Posterior vena cava (tissue), 2 donors: ENCODE measurements around the gene KRT78. TPM values are rescaled to one million over a fixed set of nuclear protein-coding genes. Genes with fewer than 3 reads are reported as not detected.

ENCODE experiments used
- DNase-seq: peaks from one replicate; pipeline ENCODE4 v3.0.0-alpha.2; 2020; ENCODE audit warnings: low spot score
- intact Hi-C, 2 donors: fragments of 100-400 bp; cut with DNase I; formaldehyde crosslinking; loops; one replicate each; pipeline versions ENCODE4 v1.14.1 to v1.14.2; 2022 to 2023
- total RNA-seq, 2 donors: library from RNA; stranded (reverse); fragmentation: NEBNext Ultra II Directional; extraction: Animal tissue kit (Norgen Biotek cat#: 25700); gene quantifications; one replicate each; pipeline ENCODE4 v1.2.1, GENCODE V29; 2021
- donor health status: DM: yes; HTN: yes; CAD: no.
- donor health status: DM: yes; HTN: yes; CAD: no.

KRT78 gene
- total RNA-seq, 2 donors from 2014 or later = not detected

DNA sequence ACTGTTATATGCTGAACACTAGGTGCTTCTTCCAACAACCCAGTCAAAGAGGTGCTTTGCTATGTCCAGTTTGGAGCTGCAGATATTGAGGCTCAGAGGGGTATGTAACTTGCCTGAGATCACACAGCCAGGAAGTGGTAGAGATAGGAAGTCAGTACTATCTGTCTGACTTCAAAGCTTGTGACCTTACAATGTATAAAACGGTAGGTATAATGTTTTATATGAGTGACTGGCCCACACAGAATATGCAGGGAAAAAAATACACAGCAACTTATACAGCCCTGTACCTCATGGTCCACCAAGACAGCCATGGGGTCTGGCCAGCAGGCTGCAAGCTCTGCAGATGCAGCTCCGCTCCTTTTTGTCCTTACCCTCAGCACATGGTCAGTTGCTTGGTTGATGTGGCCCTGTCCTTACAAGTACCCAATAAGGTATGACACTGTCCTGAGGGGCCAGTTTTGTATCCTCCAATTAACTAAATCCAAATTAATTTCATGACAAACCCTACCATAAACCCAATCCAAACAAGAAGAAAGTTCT lies 31.0 kb downstream of the KRT78 start:
- DNase-seq = no peak
- intact Hi-C loops = no loop called here

DNA sequence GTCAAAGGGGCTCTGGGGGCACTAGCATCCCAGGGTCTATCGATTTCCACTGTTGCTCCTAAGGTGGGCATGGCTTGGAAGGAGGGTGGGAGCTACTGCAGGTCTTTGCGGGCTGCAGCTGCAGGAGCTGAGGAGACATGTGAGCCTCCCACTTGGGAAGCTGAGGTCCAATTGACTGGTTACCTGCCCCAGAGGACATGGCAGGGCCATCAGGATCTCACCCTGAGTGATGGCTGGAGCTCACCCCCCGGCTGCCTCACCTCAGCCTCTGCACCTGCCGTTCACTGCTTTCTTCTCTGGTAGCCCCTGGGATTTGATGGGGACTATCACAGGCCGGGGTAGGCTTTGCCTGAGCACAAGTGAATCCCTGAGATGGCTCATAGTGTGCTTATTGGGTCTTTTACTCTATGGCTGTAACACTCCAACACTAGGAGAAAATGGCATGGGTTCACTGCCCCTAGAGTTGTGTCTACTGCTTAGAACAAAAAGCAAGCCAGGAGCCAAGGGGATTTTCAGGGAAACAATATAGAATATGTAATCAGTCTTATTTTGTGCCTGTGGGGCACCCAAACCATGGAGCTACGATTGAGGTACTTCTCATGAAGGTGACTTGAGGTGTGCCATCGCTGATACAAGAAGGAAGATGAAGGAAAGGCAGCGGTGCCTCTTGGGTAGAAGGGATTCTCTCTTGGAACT lies 31.6 kb downstream of the KRT78 start:
- intact Hi-C loops = no loop called here
- peak; percentile 36 for DNase-seq

GRCh38 chr12:52815676-52816588 lies 32.9 kb downstream of the KRT78 start:
- DNase-seq = peak; percentile 71
- intact Hi-C loops = no loop called here

DNA sequence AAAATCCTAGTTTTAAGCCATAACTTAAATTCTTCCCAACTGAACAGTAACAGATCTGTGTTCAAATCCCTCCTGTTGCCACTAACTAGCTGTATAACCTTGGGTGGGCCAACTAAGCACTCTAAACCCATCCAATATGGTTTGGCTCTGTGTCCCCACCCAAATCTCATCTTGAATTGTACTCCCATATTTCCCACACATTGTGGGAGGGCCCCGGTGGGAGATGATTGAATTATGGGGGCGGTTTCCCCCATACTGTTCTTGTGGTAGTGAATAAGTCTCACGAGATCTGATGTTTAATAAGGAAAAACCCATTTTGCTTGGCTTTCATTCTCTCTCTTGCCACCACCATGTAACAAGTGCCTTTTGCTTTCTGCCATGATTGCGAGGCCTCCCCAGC lies 33.6 kb downstream of the KRT78 start:
- no peak for DNase-seq
- intact Hi-C loops = no loop called here

DNA sequence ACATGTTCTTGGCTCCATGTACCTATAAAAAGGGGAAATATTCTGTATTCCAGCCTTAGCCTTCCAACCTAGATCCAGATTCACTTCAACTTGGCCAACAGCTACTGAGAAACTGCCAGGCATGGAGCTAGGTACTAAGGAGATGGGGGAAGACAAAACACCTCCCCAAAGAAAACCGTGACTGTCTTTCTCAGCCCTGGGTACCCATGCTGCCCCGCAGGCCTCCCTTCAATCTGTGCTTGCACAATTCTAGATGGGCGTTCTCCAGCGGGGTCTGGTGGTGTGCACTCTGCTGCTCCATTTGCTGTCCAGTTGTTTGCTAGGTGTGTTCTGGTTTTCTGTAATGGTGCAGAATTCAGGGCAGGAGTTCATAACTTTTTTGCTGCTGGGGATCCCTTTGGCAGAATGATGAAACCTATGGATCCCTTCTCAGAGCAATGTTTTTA lies 34.1 kb downstream of the KRT78 start:
- intact Hi-C loops = no loop called here
- peak; percentile 46 for DNase-seq

DNA sequence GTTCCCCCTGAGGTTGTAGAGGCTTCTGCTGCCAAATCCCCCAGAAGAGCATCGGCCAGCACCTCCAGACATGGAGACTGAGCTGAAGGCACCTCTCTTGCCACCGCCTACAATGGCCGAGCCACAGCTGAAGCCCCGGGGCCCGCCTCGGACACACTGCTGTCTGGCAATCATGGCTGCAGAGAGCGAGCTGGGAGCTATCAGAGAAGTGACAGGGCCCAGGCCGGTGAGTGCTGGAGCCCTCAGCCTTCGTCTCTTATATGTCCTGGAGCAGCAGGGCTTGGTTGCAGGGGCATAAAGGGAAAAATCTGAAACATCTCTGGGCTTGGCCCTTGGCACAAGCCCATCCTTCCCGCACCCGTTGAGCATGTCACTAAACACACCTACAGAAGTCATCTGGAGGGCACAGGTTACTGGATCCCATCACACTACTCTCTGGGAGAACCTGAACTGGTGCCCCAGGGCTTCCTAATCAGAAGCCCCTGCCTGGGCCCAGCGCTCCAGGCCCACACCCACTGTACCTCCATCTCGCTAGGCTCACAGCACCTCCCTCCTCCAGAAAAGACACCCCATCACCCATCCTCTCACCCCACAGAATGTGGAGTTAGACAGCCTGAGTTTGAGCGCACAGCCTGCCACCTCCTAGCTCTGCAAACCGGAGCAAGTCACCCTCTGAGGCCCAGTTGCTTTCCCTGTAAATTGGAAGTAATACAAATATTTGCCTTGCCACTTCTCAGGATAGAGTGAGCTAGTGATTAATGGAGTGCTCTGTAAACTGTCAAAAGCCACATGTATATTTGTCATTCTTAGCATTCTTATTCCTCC lies 34.7 kb downstream of the KRT78 start, which contains the start of gene KRT4:
Gene KRT4 (minus strand): TSS at position 232 of the 825 bp plus-strand sequence. CDS start 58 bp downstream, at position 174.
- DNase-seq = peak; percentile 56

GRCh38 chr12:52813203-52813819 lies 35.5 kb downstream of the KRT78 start:
- peak; percentile 62 for DNase-seq
- intact Hi-C loops = no loop called here

More for the DNA sequence above, 34.7 kb downstream of the KRT78 start, which contains the start of gene KRT4:
- intact Hi-C loops = no loop called here

GRCh38 chr12:52812749-52813148 lies 36.0 kb downstream of the KRT78 start:
- DNase-seq = peak; percentile 31
- intact Hi-C loops = no loop called here

DNA sequence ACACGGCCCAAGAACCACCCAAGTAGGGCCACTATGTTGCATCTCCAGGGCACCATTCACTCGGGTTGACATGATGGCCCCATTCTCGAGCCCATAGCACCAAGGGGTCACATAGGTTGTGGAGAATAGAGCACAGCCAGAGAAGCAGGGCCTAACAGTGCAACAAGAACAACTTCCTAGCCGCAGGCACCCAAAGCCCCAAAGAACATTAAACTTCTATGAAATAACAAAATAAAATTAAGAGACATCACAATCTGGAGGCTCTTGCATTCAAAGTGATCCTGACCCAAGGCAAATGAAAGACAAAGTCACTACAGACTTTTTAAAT lies 36.8 kb downstream of the KRT78 start:
- intact Hi-C loops = no loop called here
- no peak for DNase-seq

- DNase-seq = peak; percentile 32
- intact Hi-C loops = no loop called here
Observed at GRCh38 chr12:52811191-52812072, 37.4 kb downstream of the KRT78 start.

DNA sequence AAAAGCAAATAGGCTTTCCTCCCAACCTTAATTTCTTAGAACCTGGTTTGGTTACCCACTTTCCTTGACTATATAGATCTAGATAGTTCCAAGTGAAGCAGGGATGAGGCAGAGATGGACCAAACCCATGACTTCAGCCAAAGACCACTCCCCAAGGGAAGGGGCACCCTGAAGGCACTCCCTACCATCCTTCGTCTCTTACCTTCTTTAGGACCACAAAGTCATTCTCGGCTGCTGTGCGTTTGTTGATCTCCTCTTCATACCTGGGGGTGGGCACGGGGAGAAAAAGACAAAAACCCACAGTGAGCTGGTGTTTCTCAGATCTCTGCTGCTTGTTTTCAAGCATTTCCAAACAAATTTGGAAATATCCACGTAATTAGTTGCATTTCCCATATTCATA lies 38.2 kb downstream of the KRT78 start:
- DNase-seq = peak; percentile 20
- intact Hi-C loops = no loop called here

GRCh38 chr12:52809166-52809565 lies 39.6 kb downstream of the KRT78 start:
- peak; percentile 11 for DNase-seq
- intact Hi-C loops = no loop called here

DNA sequence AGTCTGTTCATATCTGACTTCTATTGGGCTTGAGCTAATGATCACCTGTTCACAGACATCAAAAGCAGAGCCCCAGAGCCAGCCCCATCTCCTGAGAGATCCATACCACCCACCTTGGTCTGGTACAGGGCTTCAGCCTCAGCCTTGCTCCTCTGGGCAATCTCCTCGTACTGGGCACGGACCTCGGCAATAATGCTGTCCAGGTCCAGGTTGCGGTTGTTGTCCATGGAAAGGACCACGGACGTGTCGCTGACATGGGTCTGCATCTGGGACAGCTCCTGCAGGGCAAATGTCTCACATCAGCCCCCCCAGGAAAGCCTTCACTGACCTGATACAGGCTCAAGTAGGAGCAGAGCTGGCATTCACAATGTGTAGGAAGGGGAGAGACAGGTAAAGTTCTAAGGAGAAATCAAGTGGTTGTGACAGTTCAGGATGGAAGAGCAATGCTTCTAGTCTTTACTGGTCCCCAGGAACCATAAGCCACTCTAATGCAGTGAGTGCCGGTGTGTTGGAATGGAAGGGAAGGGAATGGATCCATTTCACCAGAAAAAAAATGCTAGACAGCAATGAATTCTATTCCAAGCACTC lies 40.1 kb downstream of the KRT78 start:
- intact Hi-C loops = no loop called here
- peak; percentile 64 for DNase-seq

DNA sequence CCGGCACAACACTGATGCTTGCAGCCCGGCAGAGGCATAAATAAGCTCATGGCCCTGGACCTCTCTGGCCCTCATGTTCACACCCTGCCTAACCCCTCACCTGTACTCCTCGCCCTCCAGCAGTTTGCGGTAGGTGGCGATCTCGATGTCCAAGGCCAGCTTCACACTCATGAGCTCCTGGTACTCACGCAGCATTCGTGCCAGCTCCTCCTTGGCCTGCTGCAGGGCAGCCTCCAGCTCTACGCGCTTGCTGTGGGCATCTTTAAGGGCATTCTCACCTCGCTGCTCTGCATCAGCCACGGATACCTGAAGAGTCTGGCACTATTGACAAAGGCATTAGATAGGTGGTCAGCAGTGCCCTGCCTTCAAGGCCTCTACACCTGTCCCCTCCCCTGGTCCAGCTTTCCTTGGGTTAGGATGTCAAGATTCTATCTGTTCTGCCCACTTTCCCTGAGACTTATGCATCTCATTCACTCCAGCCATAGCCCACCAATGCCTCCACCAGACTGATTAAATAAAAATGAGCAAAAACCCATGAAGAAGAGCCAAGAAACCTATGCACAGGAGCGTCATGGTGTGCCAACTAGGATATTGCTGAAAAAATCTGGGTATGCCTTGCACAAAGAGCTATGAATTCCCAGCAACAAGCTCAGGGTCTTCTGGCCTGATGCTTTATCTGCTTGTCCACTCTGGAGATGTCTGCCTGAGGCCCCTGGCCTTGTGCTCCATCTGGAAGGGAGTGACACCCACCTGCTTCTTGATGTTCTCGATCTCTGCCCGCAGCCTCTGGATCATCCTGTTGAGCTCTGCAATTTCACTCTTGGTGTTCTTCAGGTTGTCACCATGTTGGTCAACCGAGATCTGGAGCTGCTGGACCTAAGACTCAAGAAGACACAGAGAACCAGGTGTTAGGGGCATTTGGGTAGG lies 41.0 kb downstream of the KRT78 start:
- DNase-seq = peak; percentile 38
- intact Hi-C loops = no loop called here

DNA sequence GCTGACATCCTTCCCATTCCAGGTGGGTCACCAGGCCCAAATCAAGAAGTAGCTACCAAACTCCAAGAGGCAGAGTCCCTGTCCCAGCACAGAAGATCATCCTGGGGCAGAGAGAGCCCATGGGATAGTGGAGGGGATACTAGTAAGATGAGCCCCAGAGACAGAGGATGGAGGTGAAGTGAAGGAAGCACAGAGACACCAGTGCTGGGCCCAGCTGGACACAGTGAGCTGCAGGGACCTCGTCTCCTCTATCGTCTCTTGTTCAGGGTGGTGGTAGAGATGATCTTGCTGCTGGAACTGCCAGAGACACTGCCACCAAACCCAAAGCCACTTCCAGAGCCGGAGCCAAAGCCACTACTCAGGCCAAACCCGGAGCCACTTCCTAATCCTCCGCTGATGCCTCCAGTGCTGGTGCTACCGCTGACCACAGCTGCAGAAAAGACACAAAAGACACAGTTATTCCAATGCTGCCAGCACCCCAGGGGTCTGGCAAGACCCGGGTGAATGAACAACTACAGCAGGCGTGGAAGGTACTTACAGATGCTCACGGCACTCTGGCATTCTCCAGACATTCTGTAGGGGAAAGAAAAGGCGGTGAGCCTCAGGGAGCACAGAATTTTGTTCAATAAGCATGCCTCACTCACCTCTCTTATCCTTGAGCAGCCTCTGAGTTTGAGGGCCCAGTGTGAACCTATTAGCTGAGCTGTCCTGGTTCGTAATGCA lies 41.8 kb downstream of the KRT78 start:
- intact Hi-C loops = no loop called here
- DNase-seq = no peak
